ENCODE data around the gene FRMD4A.

DNA sequence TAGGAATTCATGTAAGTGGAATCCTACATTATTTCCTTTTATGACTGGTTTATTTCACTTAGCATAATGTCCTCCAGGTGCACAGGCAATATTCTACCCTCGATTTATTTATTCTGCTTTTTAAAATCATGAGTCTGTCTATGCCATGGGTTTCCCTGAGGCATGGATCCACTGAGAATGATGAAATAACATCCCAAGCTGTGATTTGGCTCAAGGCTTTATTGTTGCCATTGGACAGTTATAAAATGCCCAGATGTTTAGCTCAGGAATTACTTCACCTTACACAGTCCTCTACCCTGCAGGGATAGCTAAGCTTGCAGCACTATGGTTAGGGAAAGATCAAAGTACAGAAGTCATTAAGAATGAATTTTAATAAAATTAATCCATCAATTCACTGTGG, 219.5 kb downstream of the FRMD4A start:
- no peak for TF ChIP-seq POLR2AphosphoS5 (IDR thresholded peaks at IDR 0.05)
- TF ChIP-seq, protein P1, sequence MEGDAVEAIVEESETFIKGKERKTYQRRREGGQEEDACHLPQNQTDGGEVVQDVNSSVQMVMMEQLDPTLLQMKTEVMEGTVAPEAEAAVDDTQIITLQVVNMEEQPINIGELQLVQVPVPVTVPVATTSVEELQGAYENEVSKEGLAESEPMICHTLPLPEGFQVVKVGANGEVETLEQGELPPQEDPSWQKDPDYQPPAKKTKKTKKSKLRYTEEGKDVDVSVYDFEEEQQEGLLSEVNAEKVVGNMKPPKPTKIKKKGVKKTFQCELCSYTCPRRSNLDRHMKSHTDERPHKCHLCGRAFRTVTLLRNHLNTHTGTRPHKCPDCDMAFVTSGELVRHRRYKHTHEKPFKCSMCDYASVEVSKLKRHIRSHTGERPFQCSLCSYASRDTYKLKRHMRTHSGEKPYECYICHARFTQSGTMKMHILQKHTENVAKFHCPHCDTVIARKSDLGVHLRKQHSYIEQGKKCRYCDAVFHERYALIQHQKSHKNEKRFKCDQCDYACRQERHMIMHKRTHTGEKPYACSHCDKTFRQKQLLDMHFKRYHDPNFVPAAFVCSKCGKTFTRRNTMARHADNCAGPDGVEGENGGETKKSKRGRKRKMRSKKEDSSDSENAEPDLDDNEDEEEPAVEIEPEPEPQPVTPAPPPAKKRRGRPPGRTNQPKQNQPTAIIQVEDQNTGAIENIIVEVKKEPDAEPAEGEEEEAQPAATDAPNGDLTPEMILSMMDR (IDR thresholded peaks at IDR 0.05) = no peak
